Astrocyte of the spinal cord (primary cell): ENCODE data around the gene RNF146.
A peak's percentile ranks its signal among the peaks of the same experiment; 100 is the strongest.
"Not testable (repeated sequence)": the region's sequence is repeated elsewhere in the genome, so short reads cannot be mapped to it uniquely, and the experiment has no call there.

ENCODE experiments used
- DNase-seq: peaks from one replicate; pipeline ENCODE4 v3.0.0; 2011; ENCODE audit warnings: low read depth, low spot score
- H3K4me3 ChIP-seq: 2 replicates; pipeline ENCODE4 v1.5.1; 2011; ENCODE audit warnings: low read depth, mild to moderate bottlenecking, low read length, moderate library complexity
- in situ Hi-C: cut with HindIII; loops from 2 replicates; pipeline ENCODE4 v1.10.0; 2017; ENCODE audit warnings: low sequenced_read_pairs
- TF ChIP-seq, protein P1 (sequence below): IDR thresholded peaks from 2 replicates; pipeline ENCODE4 v1.5.1; 2012; ENCODE audit warnings: low read depth, mild to moderate bottlenecking, low read length, inconsistent platforms

The RNF146 gene

DNA sequence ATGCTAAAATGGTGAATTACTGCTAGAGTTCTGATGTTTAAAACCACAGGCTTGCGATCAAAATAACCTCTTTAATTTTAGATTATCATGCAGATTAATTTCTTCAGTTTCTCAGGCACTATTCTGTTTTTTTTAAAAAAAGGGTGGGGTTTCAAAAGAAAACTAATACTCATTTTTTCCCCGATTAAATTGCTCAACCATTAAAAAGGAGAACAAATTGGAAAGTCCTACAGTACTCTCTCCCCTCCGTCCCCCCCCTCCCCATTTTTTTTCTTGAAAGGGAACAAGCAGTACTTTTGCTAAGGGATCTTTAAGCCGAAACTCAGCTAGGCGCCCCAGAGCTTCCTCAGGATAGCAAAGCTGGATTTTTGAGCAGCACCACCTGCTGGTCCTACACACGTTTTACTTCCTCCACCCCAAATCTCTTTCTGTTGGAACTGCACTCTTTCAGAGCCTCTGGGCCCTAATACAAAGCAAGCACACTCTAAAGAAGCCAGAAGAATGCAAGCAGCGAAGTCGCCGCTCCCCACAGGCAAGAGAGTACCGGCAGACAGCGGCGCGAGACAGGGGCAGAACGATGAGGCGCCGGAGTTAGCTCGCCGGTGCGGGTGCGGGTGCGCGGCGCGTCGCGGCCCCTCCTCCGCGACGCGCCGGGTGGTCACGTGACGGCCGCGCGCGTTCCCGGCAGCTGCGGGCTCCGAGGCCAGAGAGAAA is at the start of gene RNF146:
Gene RNF146 (plus strand): TSS at position 687 of the 714 bp plus-strand sequence. CDS start 13,475 bp downstream, outside the sequence.
- DNase-seq, result peak; percentile 89
- TF ChIP-seq, protein P1, sequence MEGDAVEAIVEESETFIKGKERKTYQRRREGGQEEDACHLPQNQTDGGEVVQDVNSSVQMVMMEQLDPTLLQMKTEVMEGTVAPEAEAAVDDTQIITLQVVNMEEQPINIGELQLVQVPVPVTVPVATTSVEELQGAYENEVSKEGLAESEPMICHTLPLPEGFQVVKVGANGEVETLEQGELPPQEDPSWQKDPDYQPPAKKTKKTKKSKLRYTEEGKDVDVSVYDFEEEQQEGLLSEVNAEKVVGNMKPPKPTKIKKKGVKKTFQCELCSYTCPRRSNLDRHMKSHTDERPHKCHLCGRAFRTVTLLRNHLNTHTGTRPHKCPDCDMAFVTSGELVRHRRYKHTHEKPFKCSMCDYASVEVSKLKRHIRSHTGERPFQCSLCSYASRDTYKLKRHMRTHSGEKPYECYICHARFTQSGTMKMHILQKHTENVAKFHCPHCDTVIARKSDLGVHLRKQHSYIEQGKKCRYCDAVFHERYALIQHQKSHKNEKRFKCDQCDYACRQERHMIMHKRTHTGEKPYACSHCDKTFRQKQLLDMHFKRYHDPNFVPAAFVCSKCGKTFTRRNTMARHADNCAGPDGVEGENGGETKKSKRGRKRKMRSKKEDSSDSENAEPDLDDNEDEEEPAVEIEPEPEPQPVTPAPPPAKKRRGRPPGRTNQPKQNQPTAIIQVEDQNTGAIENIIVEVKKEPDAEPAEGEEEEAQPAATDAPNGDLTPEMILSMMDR, result peak; percentile 79
- in situ Hi-C loops, result no loop called here
- peak within 1 kb of the TSS; percentile 84 for H3K4me3 ChIP-seq

- no peak for DNase-seq
- TF ChIP-seq, protein P1, result no peak
- H3K4me3 ChIP-seq, result no peak overlapping the region
- in situ Hi-C loops, result no loop called here
Observed at GRCh38 chr6:127219869-127220268, 46.8 kb upstream of the RNF146 start.

GRCh38 chr6:127221201-127221600 is 45.5 kb upstream of the RNF146 start:
- no peak overlapping the region for H3K4me3 ChIP-seq
- TF ChIP-seq, protein P1, result no peak
- in situ Hi-C loops, result no loop called here
- no peak for DNase-seq

DNA sequence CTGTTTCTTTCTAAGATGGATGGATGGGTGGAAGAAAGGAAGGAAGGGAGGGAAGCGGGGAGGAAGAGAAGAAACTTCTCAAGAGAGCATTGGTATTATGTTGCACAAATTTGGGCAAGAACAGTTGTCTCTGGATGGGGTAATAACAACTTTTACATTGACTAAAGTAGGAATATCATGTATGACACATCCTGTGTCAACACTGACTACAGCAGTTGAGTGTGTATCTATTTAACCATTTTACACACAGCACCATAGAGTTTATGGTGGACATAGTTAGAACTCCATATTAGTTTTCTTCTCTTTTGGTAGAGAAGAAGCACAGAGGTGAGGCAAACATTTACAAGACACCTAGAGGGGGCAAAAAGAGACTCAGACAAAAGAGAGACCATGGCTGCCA is 44.2 kb upstream of the RNF146 start:
- H3K4me3 ChIP-seq, result no peak overlapping the region
- TF ChIP-seq, protein P1, result no peak
- in situ Hi-C loops, result no loop called here
- no peak for DNase-seq

DNA sequence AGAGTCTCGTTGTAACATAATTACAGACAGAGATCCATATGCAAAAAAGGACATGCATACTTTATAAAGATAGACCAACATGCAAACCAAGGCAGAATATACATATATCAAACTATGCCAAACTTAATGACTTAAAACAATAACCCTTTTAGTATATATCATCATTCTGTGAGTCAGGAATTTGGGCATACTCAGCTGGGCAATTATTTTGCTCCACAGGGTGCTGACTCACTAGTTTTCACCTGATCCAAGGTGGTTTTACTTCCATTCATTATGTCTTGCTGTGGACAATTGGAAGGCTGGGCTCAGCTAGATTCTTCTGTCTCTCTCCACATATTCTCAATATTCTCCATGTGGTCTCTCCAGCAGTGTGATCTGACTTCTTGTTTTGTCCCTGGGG is 41.2 kb upstream of the RNF146 start:
- in situ Hi-C loops, result no loop called here
- no peak overlapping the region for H3K4me3 ChIP-seq
- DNase-seq, result no peak
- TF ChIP-seq, protein P1, result no peak

DNA sequence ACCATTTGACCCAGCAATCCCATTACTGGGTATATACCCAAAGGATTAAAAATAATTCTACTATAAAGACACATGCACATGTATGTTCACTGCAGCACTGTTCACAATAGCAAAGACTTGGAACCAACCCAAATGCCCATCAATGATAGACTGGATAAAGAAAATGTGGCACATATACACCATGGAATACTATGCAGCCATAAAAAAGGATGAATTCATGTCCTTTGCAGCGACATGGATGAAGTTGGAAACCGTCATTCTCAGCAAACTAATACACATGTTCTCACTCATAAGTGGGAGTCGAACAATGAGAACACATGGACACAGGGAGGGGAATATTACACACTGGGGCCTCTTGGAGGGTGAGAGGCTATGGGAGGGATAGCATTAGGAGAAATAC is 32.8 kb upstream of the RNF146 start:
- H3K4me3 ChIP-seq, DNase-seq, in situ Hi-C loops: not testable (repeated sequence)

- TF ChIP-seq, protein P1, result no peak
- no peak overlapping the region for H3K4me3 ChIP-seq
- in situ Hi-C loops, result no loop called here
- peak; percentile 4 for DNase-seq
Observed at GRCh38 chr6:127243501-127243900, 23.2 kb upstream of the RNF146 start.
